Spleen (tissue), 11 donors: ENCODE measurements around the gene VPS54. TPM values are rescaled to one million over a fixed set of nuclear protein-coding genes. Genes with fewer than 3 reads are reported as not detected.
A peak's percentile ranks its signal among the peaks of the same experiment; 100 is the strongest.

Source experiments
- DNase-seq: peaks from one replicate; pipeline ENCODE4 v3.0.0-alpha.2; 2020
- H3K27ac ChIP-seq, 8 donors: fragments of 200-600 bp; sonication (generic) in 7 of 8; 1 replicate in 4 of 8; 2 replicates in 4 of 8; pipeline versions ENCODE4 v1.5.0 to v1.8.0; 2016 to 2021; ENCODE audit warnings: inconsistent platforms in 4 of 8, mild to moderate bottlenecking in 4 of 8, moderate library complexity in 1 of 8
- H3K27me3 ChIP-seq, 7 donors: fragments of 200-600 bp; sonication (generic) in 6 of 7; replicated peaks in 1 of 7; 1 replicate in 4 of 7; 2 replicates in 3 of 7; pipeline versions ENCODE4 v1.5.0 to v1.8.0; 2016 to 2021; ENCODE audit warnings: inconsistent platforms in 3 of 7, mild to moderate bottlenecking in 1 of 7
- H3K36me3 ChIP-seq, 6 donors: fragments of 200-600 bp; sonication (generic) in 5 of 6; 1 replicate in 4 of 6; 2 replicates in 2 of 6; pipeline versions ENCODE4 v1.5.0 to v1.8.0; 2016 to 2021; ENCODE audit warnings: inconsistent platforms in 2 of 6
- H3K4me1 ChIP-seq, 6 donors: fragments of 200-600 bp; sonication (generic) in 5 of 6; 1 replicate in 3 of 6; 2 replicates in 3 of 6; pipeline versions ENCODE4 v1.5.0 to v1.8.0; 2016 to 2021; ENCODE audit warnings: inconsistent platforms in 3 of 6
- H3K4me3 ChIP-seq, 8 donors: fragments of 200-600 bp; sonication (generic) in 7 of 8; 1 replicate in 4 of 8; 2 replicates in 4 of 8; pipeline versions ENCODE4 v1.5.0 to v1.8.0; 2016 to 2021; ENCODE audit warnings: inconsistent platforms in 4 of 8, mild to moderate bottlenecking in 4 of 8, moderate library complexity in 2 of 8
- H3K9me3 ChIP-seq, 8 donors: fragments of 200-600 bp; sonication (generic) in 7 of 8; 1 replicate in 4 of 8; 2 replicates in 4 of 8; pipeline versions ENCODE4 v1.5.0 to v1.8.0; 2016 to 2021; ENCODE audit warnings: inconsistent platforms in 4 of 8
- POLR2A ChIP-seq, 3 donors: fragments of 450-650 bp; IDR thresholded peaks; one replicate each; pipeline ENCODE4 v1.5.1; 2017; ENCODE audit warnings: antibody characterized with exemption in 3 of 3, mild to moderate bottlenecking in 1 of 3
- POLR2AphosphoS5 ChIP-seq, 3 donors: sonication (generic); formaldehyde crosslinking; IDR thresholded peaks; one replicate each; pipeline ENCODE4 v1.5.1; 2017; ENCODE audit warnings: antibody characterized with exemption in 3 of 3
- WGBS, 5 donors: extraction: QIAGEN DNeasy Blood & Tissue Kit in 3 of 5; methylation state at CpG; one replicate each; pipeline versions ENCODE4 v1.1.5 to v1.1.7; 2013 to 2018; 5-methylcytosine and 5-hydroxymethylcytosine counted together
- intact Hi-C: fragments of 100-400 bp; cut with DNase I; formaldehyde crosslinking; loops from one replicate; pipeline ENCODE4 v1.15.0; 2023; ENCODE audit warnings: low total_unique reads
- polyA plus RNA-seq, 3 donors: library from polyadenylated mRNA; stranded (reverse); fragments of 200-250 nt; gene quantifications; one replicate each; pipeline ENCODE4 v1.2.1, GENCODE V29; 2013
- total RNA-seq, 7 donors: library from RNA; depleted of rRNA in 3 of 7; stranded (reverse); fragments of >200 nt in 3 of 7; fragmentation: NEBNext Ultra II Directional in 4 of 7; extraction: Animal tissue kit (Norgen Biotek cat#: 25700) in 4 of 7; gene quantifications; one replicate each; pipeline versions ENCODE4 v1.1.0 to v1.2.1, GENCODE V29; 2016 to 2021
- TF ChIP-seq, protein P1 (sequence below), 11 experiments: fragments of 200-600 bp in 7 of 11; fragments of 450-650 bp in 4 of 11; sonication (generic) in 4 of 11; IDR thresholded peaks in 8 of 11; conservative IDR thresholded peaks in 3 of 11; 1 replicate in 7 of 11; 2 replicates in 4 of 11; pipeline versions ENCODE4 v1.4.0 to v1.8.0; 2016 to 2021; ENCODE audit warnings: antibody characterized with exemption in 11 of 11, inconsistent platforms in 4 of 11, mild to moderate bottlenecking in 1 of 11
- donor health status: healthy with polysubstance abuse.
- donor health status: DM: no; HTN: no; CAD: no; lungs with moderate emphysema.
- donor health status: DM: no; HTN: no; CAD: no.
- donor health status: Bipolar disorder and iron deficiency.
- donor health status: healthy.
- donor health status: DM: no; HTN: no; CAD: no.
- donor health status: DM: yes; HTN: yes; CAD: no.

The VPS54 gene
- total and polyA plus RNA-seq, 10 donors = 9.2 to 31.3 (median 23.8) TPM

DNA sequence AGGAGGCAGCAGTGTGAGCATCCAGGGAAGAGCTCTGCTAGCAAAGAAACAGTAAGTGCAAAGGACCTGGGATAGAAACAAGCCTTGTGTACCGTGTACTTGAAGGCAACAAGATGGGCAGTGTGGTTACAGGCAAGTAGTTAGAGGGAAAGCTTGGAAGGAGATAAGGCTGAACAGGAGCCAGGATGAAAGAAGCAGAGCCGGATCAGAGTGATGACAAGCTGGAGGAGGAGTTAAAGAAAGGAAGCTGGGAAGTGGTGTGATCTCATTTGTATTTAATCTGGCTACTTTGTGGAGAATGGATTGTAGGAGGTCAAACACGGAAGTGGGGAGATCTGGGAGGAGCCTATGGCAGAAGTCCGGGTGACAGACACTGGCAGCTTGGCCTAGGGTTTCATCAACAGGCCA is 44.7 kb upstream of the VPS54 start:
- H3K36me3 ChIP-seq = no peaks in the 10 kb centered on the region
- intact Hi-C loops = no loop called here
- 68 to 82% (median 75%) methylated on average over 4 of the region's 4 CpGs for WGBS, 5 donors
- H3K27me3 ChIP-seq = no peaks in the 10 kb centered on the region
- peaks cover 0 to 11% (median 5%) of the 10 kb centered on the region in 6 donors for H3K4me1 ChIP-seq
- no peak for DNase-seq
- no peaks in the 10 kb centered on the region for H3K9me3 ChIP-seq
- peak overlapping the region in 4 of 8 donors; percentile 7 to 38 (median 12) for H3K27ac ChIP-seq
- H3K4me3 ChIP-seq = no peak overlapping the region
- TF ChIP-seq POLR2AphosphoS5 (IDR thresholded peaks at IDR 0.05) (no peak), POLR2A (IDR thresholded peaks at IDR 0.05) (no peak)
- TF ChIP-seq, protein P1, sequence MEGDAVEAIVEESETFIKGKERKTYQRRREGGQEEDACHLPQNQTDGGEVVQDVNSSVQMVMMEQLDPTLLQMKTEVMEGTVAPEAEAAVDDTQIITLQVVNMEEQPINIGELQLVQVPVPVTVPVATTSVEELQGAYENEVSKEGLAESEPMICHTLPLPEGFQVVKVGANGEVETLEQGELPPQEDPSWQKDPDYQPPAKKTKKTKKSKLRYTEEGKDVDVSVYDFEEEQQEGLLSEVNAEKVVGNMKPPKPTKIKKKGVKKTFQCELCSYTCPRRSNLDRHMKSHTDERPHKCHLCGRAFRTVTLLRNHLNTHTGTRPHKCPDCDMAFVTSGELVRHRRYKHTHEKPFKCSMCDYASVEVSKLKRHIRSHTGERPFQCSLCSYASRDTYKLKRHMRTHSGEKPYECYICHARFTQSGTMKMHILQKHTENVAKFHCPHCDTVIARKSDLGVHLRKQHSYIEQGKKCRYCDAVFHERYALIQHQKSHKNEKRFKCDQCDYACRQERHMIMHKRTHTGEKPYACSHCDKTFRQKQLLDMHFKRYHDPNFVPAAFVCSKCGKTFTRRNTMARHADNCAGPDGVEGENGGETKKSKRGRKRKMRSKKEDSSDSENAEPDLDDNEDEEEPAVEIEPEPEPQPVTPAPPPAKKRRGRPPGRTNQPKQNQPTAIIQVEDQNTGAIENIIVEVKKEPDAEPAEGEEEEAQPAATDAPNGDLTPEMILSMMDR (IDR thresholded peaks at IDR 0.05 in 8 of 11, conservative IDR thresholded peaks at IDR 0.05 in 3 of 11) = no peak

DNA sequence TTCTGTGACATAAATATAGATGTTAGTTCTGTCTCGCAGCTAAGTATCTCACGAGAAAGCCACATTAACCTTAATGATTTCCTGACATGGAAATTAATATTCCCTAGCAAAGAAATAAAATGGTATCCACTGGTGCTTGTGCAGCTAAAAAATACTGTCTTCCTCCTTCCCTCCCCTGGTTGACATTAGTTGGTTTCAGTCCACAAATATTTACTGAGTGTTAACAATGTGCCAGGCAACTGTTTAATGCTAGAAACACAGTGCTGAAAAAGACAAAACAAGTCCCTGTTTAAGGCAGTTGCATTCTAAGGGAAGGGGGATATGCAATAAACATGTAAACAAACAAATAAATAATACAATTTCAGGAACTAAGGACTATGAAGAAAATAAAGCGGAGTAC is 44.2 kb upstream of the VPS54 start:
- H3K36me3 ChIP-seq = no peaks in the 10 kb centered on the region
- intact Hi-C loops = no loop called here
- 66 to 83% (median 72%) methylated on average over 3 of the region's 3 CpGs for WGBS, 5 donors
- H3K9me3 ChIP-seq = no peaks in the 10 kb centered on the region
- peaks cover 0 to 11% (median 5%) of the 10 kb centered on the region in 6 donors for H3K4me1 ChIP-seq
- H3K27me3 ChIP-seq = no peaks in the 10 kb centered on the region
- no peak for DNase-seq
- TF ChIP-seq POLR2A (IDR thresholded peaks at IDR 0.05) (no peak), POLR2AphosphoS5 (IDR thresholded peaks at IDR 0.05) (no peak)
- TF ChIP-seq, protein P1 (IDR thresholded peaks at IDR 0.05 in 8 of 11, conservative IDR thresholded peaks at IDR 0.05 in 3 of 11) = no peak
- H3K4me3 ChIP-seq = no peak overlapping the region
- H3K27ac ChIP-seq = no peak overlapping the region

DNA sequence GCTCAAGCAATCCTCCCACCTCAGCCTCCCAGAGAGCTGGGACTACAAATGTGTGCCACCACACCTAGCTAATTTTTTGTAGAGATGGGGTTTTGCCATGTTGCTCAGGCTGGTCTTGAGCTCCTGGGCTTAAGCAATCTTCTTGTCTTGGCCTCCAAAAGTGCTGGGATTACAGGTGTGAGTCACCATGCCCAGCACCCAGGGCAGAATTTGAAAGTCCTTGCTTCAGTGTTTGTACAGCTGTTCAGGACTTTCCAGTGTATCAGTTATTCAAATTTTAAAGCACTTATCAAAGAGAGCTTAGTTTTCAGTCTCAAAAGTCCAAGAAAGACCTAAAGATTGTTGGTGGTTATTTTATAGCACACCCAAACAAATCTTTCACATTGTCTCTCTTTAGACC is 43.6 kb upstream of the VPS54 start:
- Histone ChIP-seq H3K36me3 (no peaks in the 10 kb centered on the region), H3K4me3 (no peak overlapping the region), H3K4me1 (peaks cover 0 to 11% (median 5%) of the 10 kb centered on the region in 6 donors), H3K9me3 (no peaks in the 10 kb centered on the region), H3K27ac (no peak overlapping the region), H3K27me3 (no peaks in the 10 kb centered on the region)
- intact Hi-C loops = no loop called here
- no peak for DNase-seq
- TF ChIP-seq POLR2A (IDR thresholded peaks at IDR 0.05) (no peak), POLR2AphosphoS5 (IDR thresholded peaks at IDR 0.05) (no peak)
- TF ChIP-seq, protein P1 (IDR thresholded peaks at IDR 0.05 in 8 of 11, conservative IDR thresholded peaks at IDR 0.05 in 3 of 11) = no peak

DNA sequence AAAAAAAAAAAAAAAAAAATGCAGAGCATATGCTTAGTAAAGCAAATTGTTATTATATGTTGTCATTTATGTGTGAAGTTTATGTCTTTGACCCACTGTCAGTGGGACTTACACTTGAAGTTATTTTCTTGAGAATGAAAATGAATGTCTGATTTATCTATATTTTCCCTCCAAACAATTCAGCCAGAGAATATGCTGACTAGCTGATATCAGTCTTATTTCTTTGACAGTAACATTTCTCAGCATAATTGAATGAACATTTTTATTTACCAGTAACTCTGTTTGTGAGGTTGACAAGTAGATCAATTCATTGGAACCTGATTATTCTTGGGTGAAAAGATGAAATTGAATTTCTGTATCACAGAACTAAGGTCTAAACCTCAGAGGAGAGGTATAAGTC is 40.0 kb upstream of the VPS54 start:
- no peaks in the 10 kb centered on the region for H3K27me3 ChIP-seq
- no peak for DNase-seq
- TF ChIP-seq POLR2AphosphoS5 (IDR thresholded peaks at IDR 0.05) (no peak), POLR2A (IDR thresholded peaks at IDR 0.05) (no peak)
- TF ChIP-seq, protein P1 (IDR thresholded peaks at IDR 0.05 in 8 of 11, conservative IDR thresholded peaks at IDR 0.05 in 3 of 11) = no peak
- no peaks in the 10 kb centered on the region for H3K9me3 ChIP-seq
- intact Hi-C loops = no loop called here
- no peak overlapping the region for H3K4me3 ChIP-seq
- H3K27ac ChIP-seq = no peak overlapping the region
- peaks cover 0 to 4% (median 2%) of the 10 kb centered on the region in 6 donors for H3K4me1 ChIP-seq
- no peaks in the 10 kb centered on the region for H3K36me3 ChIP-seq
